BJ (cell line): ENCODE data around the gene CHRNB4. TPM values are rescaled to one million over a fixed set of nuclear protein-coding genes. Genes with fewer than 3 reads are reported as not detected.

Experiments
- CTCF ChIA-PET: fragments of 350-600 bp; formaldehyde crosslinking; extraction: SDS; loops from one replicate; lab custom pipeline; 2021; ENCODE audit warnings: antibody characterized with exemption, inconsistent platforms; lab: Yijun Ruan, JAX
- POLR2A ChIA-PET: fragments of 300-600 bp; sonication (Branson Sonifier 250); formaldehyde crosslinking; extraction: SDS; loops from one replicate; lab custom pipeline; 2021; ENCODE audit warnings: antibody characterized with exemption; lab: Charles Lee
- DNase-seq: peaks from one replicate; pipeline ENCODE4 v3.0.0-alpha.2; 2011; ENCODE audit warnings: low read depth
- H3K27me3 ChIP-seq: 2 replicates; pipeline ENCODE4 v1.6.0; 2011; ENCODE audit warnings: low read length; ENCODE audit not compliant: control insufficient read depth, insufficient read depth
- H3K36me3 ChIP-seq: 2 replicates; pipeline ENCODE4 v1.5.1; 2011; ENCODE audit warnings: low read length; ENCODE audit not compliant: control insufficient read depth, insufficient read depth
- H3K4me3 ChIP-seq: 2 replicates; pipeline ENCODE4 v1.5.1; 2011; ENCODE audit warnings: low read depth, mild to moderate bottlenecking, control low read depth, low read length
- CTCF ChIP-seq: IDR thresholded peaks from 2 replicates; pipeline ENCODE4 v1.5.1; 2011; ENCODE audit warnings: low read depth, mild to moderate bottlenecking, control low read depth, inconsistent platforms, low read length, moderate library complexity; ENCODE audit not compliant: insufficient read depth
- polyA plus RNA-seq: library from polyadenylated mRNA; depleted of rRNA; stranded (reverse); fragments of >200 nt; gene quantifications from 2 replicates; pipeline ENCODE4 v1.2.3, GENCODE V29; 2011

CHRNB4 gene
- polyA plus RNA-seq, 1 experiment: not detected

GRCh38 chr15:78645009-78645408, 4.0 kb upstream of the CHRNB4 start:
- CTCF ChIA-PET: interaction anchor here (0.7 kb wide), 1 partner anchor 11 kb away, joined by 3 read pairs; no protein-coding TSS in a partner anchor
- no peak overlapping the region for H3K4me3 ChIP-seq
- H3K36me3 ChIP-seq: no peaks in the 10 kb centered on the region
- H3K27me3 ChIP-seq: peaks cover 14% of the 10 kb centered on the region
- no peak for TF ChIP-seq CTCF
- no peak for DNase-seq
- POLR2A ChIA-PET: no interaction called here

DNA sequence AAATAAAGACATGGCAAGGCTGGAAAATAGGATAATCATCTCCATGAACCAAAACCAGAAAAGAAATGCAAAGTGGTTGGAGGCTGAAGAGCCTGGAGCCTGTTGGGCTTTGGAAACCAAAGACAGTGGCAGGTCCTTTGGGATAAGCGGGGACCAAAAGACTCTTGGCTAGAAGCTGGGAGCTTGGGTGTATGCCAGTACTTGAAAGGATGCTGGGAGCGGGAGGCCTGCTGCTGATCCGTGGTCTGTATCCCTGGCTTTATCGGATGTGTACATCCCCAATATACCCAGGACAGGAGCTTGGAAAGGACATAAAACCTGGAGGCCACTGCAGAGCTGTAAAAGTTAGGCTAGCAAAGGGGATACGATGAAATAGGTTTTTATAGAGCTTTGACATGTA, 1.3 kb upstream of the CHRNB4 start:
- no peak overlapping the region for H3K4me3 ChIP-seq
- DNase-seq: no peak
- peaks cover 14% of the 10 kb centered on the region for H3K27me3 ChIP-seq
- no peak for TF ChIP-seq CTCF
- ChIA-PET POLR2A (no interaction called here), CTCF (no interaction called here)
- no peaks in the 10 kb centered on the region for H3K36me3 ChIP-seq

DNA sequence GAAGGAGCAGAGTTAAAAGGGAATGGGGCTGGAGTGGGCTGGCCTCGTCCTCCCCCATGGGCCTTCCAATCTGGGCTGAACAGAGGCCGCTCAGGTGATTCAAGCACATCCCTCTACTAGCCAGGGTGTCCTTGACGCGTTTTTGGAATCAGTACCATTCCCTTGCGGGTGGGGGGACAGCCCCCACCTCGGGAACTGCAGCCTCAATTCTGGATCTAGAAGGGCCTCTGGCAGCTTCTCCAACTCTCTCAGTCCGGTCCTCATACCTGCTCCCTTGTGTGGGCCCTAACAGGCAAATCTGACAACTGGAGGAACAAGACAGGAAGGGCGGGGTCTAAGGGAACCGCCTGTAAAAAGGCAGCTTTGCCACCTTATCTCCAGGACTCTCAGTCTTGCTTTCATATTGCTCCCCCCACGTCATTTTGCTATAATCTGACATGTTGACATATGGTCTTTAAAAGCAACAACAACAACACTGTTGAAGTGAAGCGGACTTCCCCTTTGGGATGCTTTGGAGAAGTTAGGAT, 802 bp upstream of the CHRNB4 start:
- POLR2A ChIA-PET: no interaction called here
- no peak for TF ChIP-seq CTCF
- Histone ChIP-seq H3K27me3 (peaks cover 14% of the 10 kb centered on the region), H3K4me3 (no peak overlapping the region), H3K36me3 (no peaks in the 10 kb centered on the region)
- CTCF ChIA-PET: no interaction called here
- no peak for DNase-seq

DNA sequence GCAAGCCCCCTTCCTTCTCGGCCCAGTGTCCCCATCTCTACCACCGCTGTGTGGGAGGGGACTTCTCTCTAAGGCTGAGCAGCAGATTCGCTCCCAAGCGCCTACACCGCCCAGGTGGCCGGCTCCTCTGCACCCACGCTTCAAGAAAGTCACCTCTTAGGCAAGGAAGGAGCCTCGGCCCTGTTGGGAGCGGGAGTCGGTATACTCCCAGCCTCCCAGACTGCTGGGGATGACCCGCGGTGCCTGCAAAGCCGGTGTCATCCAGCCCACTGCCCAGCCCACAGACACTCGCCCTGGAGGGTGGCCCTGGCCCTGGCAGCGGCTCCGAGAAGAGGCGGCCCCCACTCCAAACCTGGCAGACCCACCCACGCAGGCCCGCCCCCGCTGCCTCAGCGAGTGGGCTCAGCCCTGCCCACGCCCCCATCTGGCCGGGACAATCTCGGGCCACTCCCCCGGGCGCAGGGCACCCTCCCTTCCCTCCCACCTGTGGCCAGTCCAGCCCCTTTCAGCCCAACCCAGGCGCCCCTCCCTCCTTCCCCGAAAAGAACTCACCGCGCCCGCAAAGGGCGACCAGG, 396 bp downstream of the CHRNB4 start:
- ChIA-PET CTCF (interaction anchor here (1.7 to 2.8 kb wide), 2 partner anchors 16 to 110 kb away, joined by 4 to 13 read pairs; no protein-coding TSS in a partner anchor), POLR2A (no interaction called here)
- Histone ChIP-seq H3K4me3 (peak overlapping the region; percentile 29), H3K27me3 (peaks cover 14% of the 10 kb centered on the region), H3K36me3 (no peaks in the 10 kb centered on the region)
- DNase-seq: no peak
- no peak for TF ChIP-seq CTCF

- no peak for DNase-seq
- H3K27me3 ChIP-seq: peaks cover 14% of the 10 kb centered on the region
- ChIA-PET POLR2A (no interaction called here), CTCF (interaction anchor here (0.7 to 2.8 kb wide), 17 partner anchors 8 to 548 kb away, joined by 3 to 13 read pairs (median 3); no protein-coding TSS in a partner anchor)
- no peaks in the 10 kb centered on the region for H3K36me3 ChIP-seq
- no peak overlapping the region for H3K4me3 ChIP-seq
- peak; percentile 62 for TF ChIP-seq CTCF
Measured at GRCh38 chr15:78638658-78639314, 2.2 kb downstream of the CHRNB4 start.
